Measurements from ENCODE around the gene FAM210B. TPM values are rescaled to one million over a fixed set of nuclear protein-coding genes. Genes with fewer than 3 reads are reported as not detected.

The FAM210B gene
- total and polyA plus RNA-seq, 9 of the 15 experiments (the other 6 are each of a cell fraction or from before 2014, with no cell fraction given): 12.1 to 87.3 (median 47.6) TPM

DNA sequence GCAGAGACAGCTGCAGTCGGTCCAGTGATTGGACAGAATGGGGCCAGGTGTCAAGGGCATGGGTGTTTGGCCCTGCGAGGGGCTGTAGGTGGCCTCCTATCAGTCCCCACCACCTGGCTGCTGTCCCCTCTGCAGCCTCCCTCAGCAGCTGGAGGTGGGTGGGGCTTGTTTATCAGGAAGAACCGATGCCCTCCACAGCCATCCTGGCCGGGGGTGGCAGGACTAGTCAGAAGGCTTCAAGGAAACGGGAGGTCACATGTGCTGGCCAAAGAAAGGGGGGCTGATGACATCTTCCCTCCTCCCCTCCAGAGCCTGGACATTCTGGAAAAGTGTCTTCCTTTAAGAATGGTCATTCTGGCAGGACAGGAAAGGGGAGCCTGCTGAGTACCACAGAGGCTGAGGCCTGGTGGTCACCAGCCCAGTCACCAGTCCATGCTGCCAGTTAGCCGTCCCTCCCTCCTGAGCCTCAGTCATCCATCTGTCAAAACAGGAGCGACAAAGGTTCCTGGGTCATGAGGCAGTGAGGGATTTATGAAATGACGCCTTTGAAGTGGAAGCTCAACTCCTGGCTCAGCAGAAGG lies 4.1 kb downstream of the FAM210B start (continued):
- peak; percentile 96 for TF ChIP-seq EP300 (IDR thresholded peaks at IDR 0.05; ENCODE audit: low read length)
- peak; percentile 97 for TF ChIP-seq KLF16 (IDR thresholded peaks at IDR 0.05)
- no peak for TF ChIP-seq ZNF75A (CRISPR knock-in tag; IDR thresholded peaks at IDR 0.05)
- no peak for TF ChIP-seq SMARCB1 (IDR thresholded peaks at IDR 0.05; ENCODE audit: insufficient read length, low read depth)
- no peak for TF ChIP-seq ZNF76 (CRISPR knock-in tag; IDR thresholded peaks at IDR 0.05; ENCODE audit: borderline replicate concordance)
- TF ChIP-seq TAF9B (IDR thresholded peaks at IDR 0.05; ENCODE audit: partially characterized antibody): peak; percentile 87
- TF ChIP-seq CBX2 (IDR thresholded peaks at IDR 0.05; ENCODE audit: insufficient read depth, low read length, poor library complexity, severe bottlenecking): no peak
- peak; percentile 87 for TF ChIP-seq SP1 (CRISPR knock-in tag; IDR thresholded peaks at IDR 0.05)
- TF ChIP-seq ERF (CRISPR knock-in tag; IDR thresholded peaks at IDR 0.05): no peak
- peak; percentile 99 for TF ChIP-seq TCF3 (CRISPR knock-in tag; IDR thresholded peaks at IDR 0.05)
- no peak for TF ChIP-seq PCBP1 (IDR thresholded peaks at IDR 0.05; ENCODE audit: low read depth, low read length, poor library complexity, severe bottlenecking)
- TF ChIP-seq FOSL1 (tag; conservative IDR thresholded peaks at IDR 0.05): no peak
- no peak for TF ChIP-seq MED1 (CRISPR knock-in tag; IDR thresholded peaks at IDR 0.05; ENCODE audit: borderline replicate concordance)
- TF ChIP-seq ZNF589 (CRISPR knock-in tag; IDR thresholded peaks at IDR 0.05; ENCODE audit: low read depth): peak; percentile 94
- TF ChIP-seq ADNP (tag; IDR thresholded peaks at IDR 0.05): no peak
- TF ChIP-seq, protein P1, sequence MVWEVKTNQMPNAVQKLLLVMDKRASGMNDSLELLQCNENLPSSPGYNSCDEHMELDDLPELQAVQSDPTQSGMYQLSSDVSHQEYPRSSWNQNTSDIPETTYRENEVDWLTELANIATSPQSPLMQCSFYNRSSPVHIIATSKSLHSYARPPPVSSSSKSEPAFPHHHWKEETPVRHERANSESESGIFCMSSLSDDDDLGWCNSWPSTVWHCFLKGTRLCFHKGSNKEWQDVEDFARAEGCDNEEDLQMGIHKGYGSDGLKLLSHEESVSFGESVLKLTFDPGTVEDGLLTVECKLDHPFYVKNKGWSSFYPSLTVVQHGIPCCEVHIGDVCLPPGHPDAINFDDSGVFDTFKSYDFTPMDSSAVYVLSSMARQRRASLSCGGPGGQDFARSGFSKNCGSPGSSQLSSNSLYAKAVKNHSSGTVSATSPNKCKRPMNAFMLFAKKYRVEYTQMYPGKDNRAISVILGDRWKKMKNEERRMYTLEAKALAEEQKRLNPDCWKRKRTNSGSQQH (CRISPR knock-in tag; IDR thresholded peaks at IDR 0.05): peak; percentile 61; the same call in 1 of the 2 replicates
- no peak for TF ChIP-seq BMI1 (IDR thresholded peaks at IDR 0.05; ENCODE audit: low read length)
- TF ChIP-seq TCFL5 (CRISPR knock-in tag; conservative IDR thresholded peaks at IDR 0.05): no peak
- peak; percentile 84 to 86 for TF ChIP-seq KDM1A (IDR thresholded peaks at IDR 0.05)
- no peak for TF ChIP-seq ZC3H4 (CRISPR knock-in tag; IDR thresholded peaks at IDR 0.05; ENCODE audit: borderline replicate concordance)
- TF ChIP-seq CCAR2 (IDR thresholded peaks at IDR 0.05; ENCODE audit: low read depth, low read length): no peak
- TF ChIP-seq MCM2 (IDR thresholded peaks at IDR 0.05; ENCODE audit: low read depth): no peak
- no peak for TF ChIP-seq KAT7 (CRISPR knock-in tag; IDR thresholded peaks at IDR 0.05; ENCODE audit: borderline replicate concordance)
- TF ChIP-seq BRCA1 (IDR thresholded peaks at IDR 0.05): no peak
- no peak for TF ChIP-seq BRCA1 (CRISPR knock-in tag; IDR thresholded peaks at IDR 0.05)
- TF ChIP-seq SAFB (IDR thresholded peaks at IDR 0.05; ENCODE audit: borderline replicate concordance, low read depth, low read length): no peak
- TF ChIP-seq ZNF124 (CRISPR knock-in tag; IDR thresholded peaks at IDR 0.05): no peak
- peak; percentile 91 for TF ChIP-seq RUNX1 (IDR thresholded peaks at IDR 0.05; ENCODE audit: low read depth)
- TF ChIP-seq NCOA4 (IDR thresholded peaks at IDR 0.05; ENCODE audit: partially characterized antibody): no peak
- TF ChIP-seq, protein P2, sequence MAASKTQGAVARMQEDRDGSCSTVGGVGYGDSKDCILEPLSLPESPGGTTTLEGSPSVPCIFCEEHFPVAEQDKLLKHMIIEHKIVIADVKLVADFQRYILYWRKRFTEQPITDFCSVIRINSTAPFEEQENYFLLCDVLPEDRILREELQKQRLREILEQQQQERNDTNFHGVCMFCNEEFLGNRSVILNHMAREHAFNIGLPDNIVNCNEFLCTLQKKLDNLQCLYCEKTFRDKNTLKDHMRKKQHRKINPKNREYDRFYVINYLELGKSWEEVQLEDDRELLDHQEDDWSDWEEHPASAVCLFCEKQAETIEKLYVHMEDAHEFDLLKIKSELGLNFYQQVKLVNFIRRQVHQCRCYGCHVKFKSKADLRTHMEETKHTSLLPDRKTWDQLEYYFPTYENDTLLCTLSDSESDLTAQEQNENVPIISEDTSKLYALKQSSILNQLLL (CRISPR knock-in tag; IDR thresholded peaks at IDR 0.05; ENCODE audit: borderline replicate concordance): no peak
- peak; percentile 45 to 87; a peak in 3 of 4 replicates for TF ChIP-seq RCOR1 (IDR thresholded peaks at IDR 0.05; ENCODE audit: borderline replicate concordance in 1 of 2, low read depth in 2 of 2, low read length in 2 of 2)
